ENCODE measurements around the gene CXCR3. TPM values are rescaled to one million over a fixed set of nuclear protein-coding genes. Genes with fewer than 3 reads are reported as not detected.
"Not testable (repeated sequence)": the region's sequence is repeated elsewhere in the genome, so short reads cannot be mapped to it uniquely, and the experiment has no call there.

The CXCR3 gene
- total RNA-seq, 1 donor from 2014 or later: not detected

- no peak for TF ChIP-seq CTCF (conservative IDR thresholded peaks at IDR 0.05; ENCODE audit: low read depth, low read length)
- H3K4me3 ChIP-seq (ENCODE audit: low read depth, low read length): no peak overlapping the region
- DNase-seq (ENCODE audit: low read depth): no peak
Observed at GRCh38 chrX:71577682-71578081, 40.6 kb downstream of the CXCR3 start.

DNA sequence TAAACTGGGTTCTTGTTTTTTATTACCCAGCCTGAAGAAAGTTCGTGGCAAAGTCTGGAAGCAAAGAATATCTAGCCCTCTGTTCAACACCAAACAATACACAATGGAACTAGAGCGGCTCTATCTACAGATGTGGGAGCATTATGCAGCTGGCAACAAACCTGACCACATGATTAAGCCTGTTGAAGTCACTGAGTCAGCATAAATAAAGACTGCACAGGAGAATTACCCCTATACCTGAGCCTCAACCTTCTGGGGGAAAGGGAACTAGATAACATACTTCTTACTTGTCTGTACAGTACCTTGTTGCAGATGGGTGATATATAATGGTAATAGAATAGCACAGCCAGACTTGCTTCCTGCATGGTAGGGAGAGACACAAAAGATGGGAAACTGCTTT is 44.7 kb downstream of the CXCR3 start:
- no peak for DNase-seq (ENCODE audit: low read depth)
- no peak overlapping the region for H3K4me3 ChIP-seq (ENCODE audit: low read depth, low read length)
- no peak for TF ChIP-seq CTCF (conservative IDR thresholded peaks at IDR 0.05; ENCODE audit: low read depth, low read length)

- H3K4me3 ChIP-seq (ENCODE audit: low read depth, low read length); DNase-seq (ENCODE audit: low read depth): not testable (repeated sequence)
Observed at GRCh38 chrX:71571390-71571789, 46.9 kb downstream of the CXCR3 start.

Other genes with a start within 250 kb of the CXCR3 start
- gene OGT, start 85.4 kb downstream of the CXCR3 start, total RNA-seq: 42.5 and 49.6 TPM in 2 replicates
- 0.14 and 0.52 TPM in 2 replicates for gene GCNA, start 40.1 kb downstream of the CXCR3 start, total RNA-seq
- 15.4 and 70.9 TPM in 2 replicates for gene CXorf49, start 99.8 kb upstream of the CXCR3 start, total RNA-seq
- gene CXorf49B, start 144.8 kb upstream of the CXCR3 start, total RNA-seq: not detected in 2 replicates

Measured in epithelial cell of proximal tubule (primary cell).